ENCODE data around the gene DENND1A. TPM values are rescaled to one million over a fixed set of nuclear protein-coding genes. Genes with fewer than 3 reads are reported as not detected.

Gene DENND1A
- total RNA-seq, 2 donors from 2014 or later: 18.9 to 26.8 TPM

DNA sequence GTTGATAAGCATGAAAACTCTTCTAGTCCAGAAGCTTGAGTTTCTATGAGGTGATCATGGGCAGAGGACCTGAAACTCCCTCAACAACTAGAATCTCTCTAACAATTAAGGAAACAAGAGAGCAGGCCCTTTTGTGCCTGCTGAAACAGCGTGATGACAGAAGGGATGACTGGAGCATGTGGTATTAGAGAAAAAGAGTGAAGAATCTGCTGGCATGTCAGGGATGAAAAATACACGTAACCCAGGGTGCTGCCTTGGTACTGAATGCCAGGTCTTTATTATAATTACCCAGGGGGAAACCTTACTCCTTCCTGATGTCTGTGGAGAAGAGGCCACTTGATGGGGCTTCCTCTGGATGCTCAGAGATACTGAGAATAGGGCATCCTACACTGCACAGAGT lies 406.1 kb downstream of the DENND1A start:
- Histone ChIP-seq H3K36me3 (no peaks in the 10 kb centered on the region), H3K27ac (no peak overlapping the region), H3K9me3 (no peaks in the 10 kb centered on the region), H3K4me3 (no peak overlapping the region), H3K4me1 (replicated peaks) (no peaks in the 10 kb centered on the region), H3K27me3 (replicated peaks; ENCODE audit: insufficient read depth) (no peaks in the 10 kb centered on the region)
- WGBS: 94% methylated on average over 2 of the region's 2 CpGs
- no peak for DNase-seq (ENCODE audit: low spot score)
- intact Hi-C loops (cut with DNase I): no loop called here
- no peak for TF ChIP-seq POLR2A (IDR thresholded peaks at IDR 0.05)
- TF ChIP-seq, protein P1, sequence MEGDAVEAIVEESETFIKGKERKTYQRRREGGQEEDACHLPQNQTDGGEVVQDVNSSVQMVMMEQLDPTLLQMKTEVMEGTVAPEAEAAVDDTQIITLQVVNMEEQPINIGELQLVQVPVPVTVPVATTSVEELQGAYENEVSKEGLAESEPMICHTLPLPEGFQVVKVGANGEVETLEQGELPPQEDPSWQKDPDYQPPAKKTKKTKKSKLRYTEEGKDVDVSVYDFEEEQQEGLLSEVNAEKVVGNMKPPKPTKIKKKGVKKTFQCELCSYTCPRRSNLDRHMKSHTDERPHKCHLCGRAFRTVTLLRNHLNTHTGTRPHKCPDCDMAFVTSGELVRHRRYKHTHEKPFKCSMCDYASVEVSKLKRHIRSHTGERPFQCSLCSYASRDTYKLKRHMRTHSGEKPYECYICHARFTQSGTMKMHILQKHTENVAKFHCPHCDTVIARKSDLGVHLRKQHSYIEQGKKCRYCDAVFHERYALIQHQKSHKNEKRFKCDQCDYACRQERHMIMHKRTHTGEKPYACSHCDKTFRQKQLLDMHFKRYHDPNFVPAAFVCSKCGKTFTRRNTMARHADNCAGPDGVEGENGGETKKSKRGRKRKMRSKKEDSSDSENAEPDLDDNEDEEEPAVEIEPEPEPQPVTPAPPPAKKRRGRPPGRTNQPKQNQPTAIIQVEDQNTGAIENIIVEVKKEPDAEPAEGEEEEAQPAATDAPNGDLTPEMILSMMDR (IDR thresholded peaks at IDR 0.05): no peak
- TF ChIP-seq POLR2AphosphoS5 (IDR thresholded peaks at IDR 0.05): no peak

DNA sequence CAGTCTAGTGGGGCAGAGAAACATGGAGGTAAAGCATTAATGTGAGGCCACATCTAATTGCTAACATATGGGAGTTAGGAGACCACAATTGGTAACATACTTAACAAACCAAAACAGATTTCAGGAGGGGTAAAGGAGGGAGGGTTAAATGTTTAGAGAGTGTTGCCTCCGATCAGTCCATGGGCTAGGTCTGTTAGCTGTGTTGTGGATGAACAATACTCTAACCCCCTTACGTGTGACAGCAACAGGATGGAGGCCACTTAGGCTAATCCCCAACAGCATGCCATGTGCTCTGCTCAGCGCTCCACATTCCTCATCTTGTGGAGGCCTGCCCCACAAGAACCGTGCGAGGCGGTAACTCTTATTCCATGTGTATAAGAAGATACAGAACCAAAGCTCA lies 406.9 kb downstream of the DENND1A start:
- no peak for DNase-seq (ENCODE audit: low spot score)
- H3K27me3 ChIP-seq (replicated peaks; ENCODE audit: insufficient read depth): no peaks in the 10 kb centered on the region
- TF ChIP-seq POLR2A (IDR thresholded peaks at IDR 0.05) (no peak), POLR2AphosphoS5 (IDR thresholded peaks at IDR 0.05) (no peak)
- TF ChIP-seq, protein P1 (IDR thresholded peaks at IDR 0.05): no peak
- no peaks in the 10 kb centered on the region for H3K9me3 ChIP-seq
- H3K36me3 ChIP-seq: no peaks in the 10 kb centered on the region
- intact Hi-C loops (cut with DNase I): no loop called here
- 92% methylated on average over 6 of the region's 6 CpGs for WGBS
- no peaks in the 10 kb centered on the region for H3K4me1 ChIP-seq (replicated peaks)
- H3K27ac ChIP-seq: no peak overlapping the region
- no peak overlapping the region for H3K4me3 ChIP-seq

DNA sequence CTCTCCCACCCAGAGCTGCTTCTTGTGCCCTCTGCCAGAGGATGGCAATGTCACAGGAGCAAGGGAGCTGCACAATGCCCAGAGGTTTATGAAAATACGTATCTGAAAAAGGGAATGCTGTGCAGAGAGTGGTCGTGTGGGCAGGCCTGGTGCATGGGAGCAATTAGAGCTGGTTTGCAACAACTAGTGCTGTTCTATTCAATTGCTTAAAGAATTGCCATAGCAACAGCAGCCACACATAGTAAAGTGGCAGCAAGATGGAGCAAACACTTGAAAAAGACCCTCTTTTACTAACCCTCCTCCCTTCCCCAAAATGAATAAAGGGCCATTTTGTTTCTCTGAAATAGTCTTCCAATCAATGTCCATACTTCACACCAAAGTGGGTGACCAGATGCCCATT lies 407.7 kb downstream of the DENND1A start:
- Histone ChIP-seq H3K27ac (no peak overlapping the region), H3K36me3 (no peaks in the 10 kb centered on the region), H3K4me3 (no peak overlapping the region), H3K9me3 (no peaks in the 10 kb centered on the region), H3K27me3 (replicated peaks; ENCODE audit: insufficient read depth) (no peaks in the 10 kb centered on the region), H3K4me1 (replicated peaks) (no peaks in the 10 kb centered on the region)
- TF ChIP-seq, protein P1 (IDR thresholded peaks at IDR 0.05): no peak
- TF ChIP-seq POLR2A (IDR thresholded peaks at IDR 0.05) (no peak), POLR2AphosphoS5 (IDR thresholded peaks at IDR 0.05) (no peak)
- WGBS: 92% methylated on average over 2 of the region's 2 CpGs
- intact Hi-C loops (cut with DNase I): no loop called here
- DNase-seq (ENCODE audit: low spot score): no peak

- no peak overlapping the region for H3K27ac ChIP-seq
- 47% methylated on average over 1 of the region's 1 CpG for WGBS
Measured at GRCh38 chr9:123518338-123518737, 411.6 kb downstream of the DENND1A start.

DNA sequence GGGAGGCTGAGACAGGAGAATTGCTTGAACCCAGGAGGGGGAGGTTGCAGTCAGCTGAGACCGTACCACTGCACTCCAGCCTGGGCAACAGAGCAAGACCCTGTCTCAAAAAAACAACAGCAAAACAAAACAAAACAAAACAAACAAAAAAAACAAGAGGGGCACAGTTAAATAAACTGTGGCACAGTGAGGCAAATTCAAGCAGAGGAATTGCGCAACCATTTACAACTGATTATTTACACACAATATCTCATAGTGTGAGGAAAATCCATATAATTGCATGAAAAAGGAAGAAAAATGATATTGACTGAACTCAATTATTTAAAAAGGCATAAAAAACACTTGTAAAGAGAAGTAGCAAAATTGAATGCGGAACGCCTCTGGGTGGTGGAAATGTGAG lies 412.4 kb downstream of the DENND1A start:
- intact Hi-C loops (cut with DNase I): no loop called here
- no peak for DNase-seq (ENCODE audit: low spot score)
- no peak for TF ChIP-seq POLR2A (IDR thresholded peaks at IDR 0.05)
- no peak for TF ChIP-seq POLR2AphosphoS5 (IDR thresholded peaks at IDR 0.05)
- TF ChIP-seq, protein P1 (IDR thresholded peaks at IDR 0.05): no peak

More at GRCh38 chr9:123518338-123518737, 411.6 kb downstream of the DENND1A start:
- H3K4me3 ChIP-seq: no peak overlapping the region
- intact Hi-C loops (cut with DNase I): no loop called here
- H3K4me1 ChIP-seq (replicated peaks): no peaks in the 10 kb centered on the region
- no peaks in the 10 kb centered on the region for H3K27me3 ChIP-seq (replicated peaks; ENCODE audit: insufficient read depth)
- no peaks in the 10 kb centered on the region for H3K36me3 ChIP-seq
- TF ChIP-seq, protein P1 (IDR thresholded peaks at IDR 0.05): no peak
- TF ChIP-seq POLR2AphosphoS5 (IDR thresholded peaks at IDR 0.05) (no peak), POLR2A (IDR thresholded peaks at IDR 0.05) (no peak)
- no peak for DNase-seq (ENCODE audit: low spot score)
- H3K9me3 ChIP-seq: no peaks in the 10 kb centered on the region

More for the DNA sequence above, 412.4 kb downstream of the DENND1A start:
- H3K36me3 ChIP-seq: no peaks in the 10 kb centered on the region
- no peak overlapping the region for H3K27ac ChIP-seq
- H3K4me1 ChIP-seq (replicated peaks): no peaks in the 10 kb centered on the region
- H3K4me3 ChIP-seq: no peak overlapping the region
- WGBS: 96% methylated on average over 4 of the region's 4 CpGs
- no peaks in the 10 kb centered on the region for H3K9me3 ChIP-seq
- H3K27me3 ChIP-seq (replicated peaks; ENCODE audit: insufficient read depth): no peaks in the 10 kb centered on the region
